ENCODE data around the gene CALM1.

Gene CALM1

DNA sequence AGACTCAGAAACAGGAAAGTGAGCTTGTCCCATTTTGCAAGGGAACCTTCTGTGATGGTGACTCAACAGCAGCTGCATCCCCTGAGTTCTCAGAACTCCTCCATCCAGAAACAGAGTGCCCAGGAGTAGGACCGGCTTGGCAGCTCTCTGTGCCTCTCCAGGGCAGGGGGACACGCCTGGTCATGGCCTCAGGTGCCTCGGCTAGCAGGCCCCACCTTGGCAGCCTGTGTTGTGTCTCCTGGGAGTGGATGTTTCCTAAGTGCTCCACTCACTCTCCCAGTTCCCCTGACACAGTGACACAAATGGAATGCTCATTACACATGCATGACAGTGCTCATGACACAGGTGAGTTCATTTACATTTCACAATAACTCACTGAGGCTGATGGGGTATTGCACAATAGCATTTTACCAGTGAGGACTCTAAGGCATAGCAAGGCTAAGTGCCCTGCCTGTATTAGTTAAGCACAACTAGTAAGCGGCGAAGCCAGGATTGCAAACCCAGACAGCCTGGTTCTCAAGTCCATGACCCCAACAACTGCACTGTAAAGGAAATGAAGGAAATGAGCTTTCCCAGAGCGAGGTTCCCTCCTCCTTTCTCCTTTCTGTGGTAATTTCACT is 47.4 kb downstream of the CALM1 start:
- no peak for DNase-seq

GRCh38 chr14:90445011-90445410 is 48.2 kb downstream of the CALM1 start:
- DNase-seq: no peak

- DNase-seq: no peak
Observed at GRCh38 chr14:90446405-90446804, 49.6 kb downstream of the CALM1 start.

- DNase-seq: no peak
Observed at GRCh38 chr14:90447720-90448497, 51.1 kb downstream of the CALM1 start.

- no peak for DNase-seq
Observed at GRCh38 chr14:90449411-90449810, 52.6 kb downstream of the CALM1 start.

DNA sequence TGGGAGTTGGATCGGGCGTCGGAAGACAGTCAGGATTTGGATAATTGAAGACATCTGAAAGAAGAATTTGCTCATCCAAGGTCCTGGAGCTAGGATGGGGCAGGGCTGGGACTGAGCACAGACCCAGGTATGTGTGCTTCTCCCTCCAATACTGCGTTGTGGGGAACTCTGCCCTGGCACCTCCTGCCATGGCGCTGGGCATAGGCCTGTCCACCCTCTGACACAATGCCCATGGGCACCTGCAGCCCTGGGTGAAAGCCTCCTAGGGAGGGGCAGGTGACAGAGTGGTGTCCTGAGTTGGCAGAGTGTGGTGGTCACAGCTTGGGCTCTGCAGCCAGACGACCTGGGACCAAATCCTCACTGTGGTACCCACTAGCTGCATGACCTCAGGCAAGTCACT is 53.3 kb downstream of the CALM1 start:
- no peak for DNase-seq

DNA sequence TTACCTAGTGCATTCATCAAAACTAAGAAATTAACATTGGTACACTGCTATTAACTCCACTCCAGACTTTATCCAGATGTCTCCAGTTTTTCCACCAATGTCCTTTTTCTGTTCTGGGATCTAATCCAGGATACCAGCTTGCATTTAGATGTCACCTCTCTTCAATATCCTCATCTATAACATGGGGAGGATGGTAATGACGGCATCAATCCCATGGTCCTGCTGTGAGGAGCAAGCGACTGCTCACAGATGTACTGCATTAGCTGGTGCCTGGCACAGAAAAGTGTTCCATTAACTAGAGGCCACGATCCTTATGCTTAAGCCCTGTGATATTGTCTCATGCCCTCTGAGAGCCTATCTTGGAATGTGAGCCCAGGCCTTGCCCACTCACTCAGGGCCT is 53.8 kb downstream of the CALM1 start:
- DNase-seq: no peak

DNA sequence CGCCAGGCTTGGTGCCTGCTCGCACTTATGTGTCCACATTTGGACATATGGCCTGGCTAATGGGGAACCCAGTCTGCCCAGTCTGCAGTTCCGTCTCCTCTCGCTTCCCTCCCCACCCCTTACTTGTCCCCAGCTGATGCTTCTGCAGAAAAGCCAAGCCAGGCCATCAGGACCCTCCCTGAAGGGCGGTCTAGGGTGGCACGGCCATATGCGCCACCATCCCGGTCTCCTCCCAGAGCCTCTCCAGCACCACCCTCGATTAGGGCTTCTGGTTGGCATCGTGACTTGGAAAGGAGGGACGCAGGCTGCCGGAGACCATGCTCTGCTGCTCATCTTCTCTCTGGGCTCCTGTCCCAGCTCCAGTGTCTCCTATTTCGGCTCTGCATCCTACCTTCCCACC is 54.6 kb downstream of the CALM1 start:
- DNase-seq: no peak

- no peak for DNase-seq
Observed at GRCh38 chr14:90451961-90452360, 55.1 kb downstream of the CALM1 start.

- DNase-seq: no peak
Observed at GRCh38 chr14:90452366-90452765, 55.5 kb downstream of the CALM1 start.

- DNase-seq: peak; percentile 58
Observed at GRCh38 chr14:90453401-90453951, 56.6 kb downstream of the CALM1 start.

GRCh38 chr14:90454041-90455000 is 57.5 kb downstream of the CALM1 start:
- peak; percentile 64 for DNase-seq

GRCh38 chr14:90455100-90455571 is 58.3 kb downstream of the CALM1 start:
- DNase-seq: no peak

- DNase-seq: no peak
Observed at GRCh38 chr14:90456551-90456950, 59.7 kb downstream of the CALM1 start.

DNA sequence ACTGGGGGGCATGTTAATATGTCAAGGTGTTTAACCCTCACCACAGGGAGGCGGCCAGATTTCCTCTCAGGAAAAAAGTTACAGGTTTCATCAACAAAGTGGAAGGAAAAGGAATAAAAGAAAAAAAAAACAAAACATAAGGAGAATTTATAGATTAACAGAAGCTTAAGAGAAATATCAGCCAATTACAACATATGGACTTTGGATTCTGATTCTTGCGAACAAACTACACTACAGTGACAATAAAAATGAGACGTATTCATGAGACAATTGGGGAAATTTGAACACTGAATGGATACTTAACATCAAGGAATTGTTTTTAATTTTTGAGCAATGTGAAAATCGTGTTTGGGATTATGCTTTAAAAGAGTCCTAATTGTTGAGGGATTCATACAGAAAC is 60.4 kb downstream of the CALM1 start:
- no peak for DNase-seq
